ENCODE measurements around the gene RPS15.
"Not testable (repeated sequence)": the region's sequence is repeated elsewhere in the genome, so short reads cannot be mapped to it uniquely, and the experiment has no call there.

RPS15 gene

GRCh38 chr19:1417681-1418495 is 20.3 kb upstream of the RPS15 start:
- no peaks in the 10 kb centered on the region for H3K27me3 ChIP-seq
- no peak overlapping the region for H3K4me3 ChIP-seq (ENCODE audit: low read depth in 1 of 2, low read length in 1 of 2)
- no peak for TF ChIP-seq CTCF (IDR thresholded peaks at IDR 0.05)
- peaks cover 8 to 11% of the 10 kb centered on the region in 2 experiments for H3K4me1 ChIP-seq (ENCODE audit: control insufficient read depth in 1 of 2, insufficient read depth in 1 of 2, low read depth in 1 of 2, low read length in 1 of 2)
- no peaks in the 10 kb centered on the region for H3K9me3 ChIP-seq
- peaks cover 62% of the 10 kb centered on the region for H3K36me3 ChIP-seq
- H3K27ac ChIP-seq, result no peak overlapping the region

- no peak for TF ChIP-seq CTCF (IDR thresholded peaks at IDR 0.05)
- Histone ChIP-seq H3K9me3 (no peaks in the 10 kb centered on the region), H3K27ac (no peak overlapping the region), H3K27me3 (no peaks in the 10 kb centered on the region), H3K4me3 (ENCODE audit: low read depth in 1 of 2, low read length in 1 of 2) (no peak overlapping the region), H3K36me3 (peaks cover 60% of the 10 kb centered on the region), H3K4me1 (ENCODE audit: control insufficient read depth in 1 of 2, insufficient read depth in 1 of 2, low read depth in 1 of 2, low read length in 1 of 2) (peaks cover 12 to 16% of the 10 kb centered on the region in 2 experiments)
Observed at GRCh38 chr19:1418496-1418775, 19.8 kb upstream of the RPS15 start.

- H3K4me3 ChIP-seq (ENCODE audit: low read depth in 1 of 2, low read length in 1 of 2), result no peak overlapping the region
- peaks cover 19% of the 10 kb centered on the region in 2 experiments for H3K4me1 ChIP-seq (ENCODE audit: control insufficient read depth in 1 of 2, insufficient read depth in 1 of 2, low read depth in 1 of 2, low read length in 1 of 2)
- H3K9me3 ChIP-seq, result no peaks in the 10 kb centered on the region
- no peaks in the 10 kb centered on the region for H3K27me3 ChIP-seq
- H3K36me3 ChIP-seq, result peaks cover 63% of the 10 kb centered on the region
- no peak for TF ChIP-seq CTCF (IDR thresholded peaks at IDR 0.05)
- H3K27ac ChIP-seq, result no peak overlapping the region
Observed at GRCh38 chr19:1418951-1419738, 19.1 kb upstream of the RPS15 start.

GRCh38 chr19:1420085-1420484 is 18.1 kb upstream of the RPS15 start:
- H3K36me3 ChIP-seq, result peaks cover 69% of the 10 kb centered on the region
- not testable (repeated sequence) for H3K27ac ChIP-seq; H3K9me3 ChIP-seq; H3K4me3 ChIP-seq (ENCODE audit: low read depth in 1 of 2, low read length in 1 of 2); H3K27me3 ChIP-seq
- H3K4me1 ChIP-seq (ENCODE audit: control insufficient read depth in 1 of 2, insufficient read depth in 1 of 2, low read depth in 1 of 2, low read length in 1 of 2), result peaks cover 19 to 25% of the 10 kb centered on the region in 2 experiments

GRCh38 chr19:1420590-1420989 is 17.6 kb upstream of the RPS15 start:
- no peak overlapping the region for H3K4me3 ChIP-seq (ENCODE audit: low read depth in 1 of 2, low read length in 1 of 2)
- H3K27ac ChIP-seq, result no peak overlapping the region
- peaks cover 74% of the 10 kb centered on the region for H3K36me3 ChIP-seq
- no peak for TF ChIP-seq CTCF (IDR thresholded peaks at IDR 0.05)
- H3K4me1 ChIP-seq (ENCODE audit: control insufficient read depth in 1 of 2, insufficient read depth in 1 of 2, low read depth in 1 of 2, low read length in 1 of 2), result peaks cover 16 to 24% of the 10 kb centered on the region in 2 experiments
- H3K9me3 ChIP-seq, result no peaks in the 10 kb centered on the region
- H3K27me3 ChIP-seq, result no peaks in the 10 kb centered on the region

Measured in neutrophil (primary cell).